Body of pancreas (tissue), 4 donors: ENCODE data around the gene VPS16.

ENCODE experiments used
- POLR2A ChIP-seq, 3 donors: fragments of 450-650 bp; IDR thresholded peaks; one replicate each; pipeline ENCODE4 v1.6.1; 2016; ENCODE audit warnings: antibody characterized with exemption in 3 of 3, mild to moderate bottlenecking in 2 of 3
- TF ChIP-seq, protein P1 (sequence below), 7 experiments: fragments of 450-650 bp in 4 of 7; fragments of 200-600 bp in 3 of 7; sonication (generic) in 3 of 7; IDR thresholded peaks; one replicate each; pipeline ENCODE4 v1.5.1; 2016 to 2019; ENCODE audit warnings: antibody characterized with exemption in 7 of 7

DNA sequence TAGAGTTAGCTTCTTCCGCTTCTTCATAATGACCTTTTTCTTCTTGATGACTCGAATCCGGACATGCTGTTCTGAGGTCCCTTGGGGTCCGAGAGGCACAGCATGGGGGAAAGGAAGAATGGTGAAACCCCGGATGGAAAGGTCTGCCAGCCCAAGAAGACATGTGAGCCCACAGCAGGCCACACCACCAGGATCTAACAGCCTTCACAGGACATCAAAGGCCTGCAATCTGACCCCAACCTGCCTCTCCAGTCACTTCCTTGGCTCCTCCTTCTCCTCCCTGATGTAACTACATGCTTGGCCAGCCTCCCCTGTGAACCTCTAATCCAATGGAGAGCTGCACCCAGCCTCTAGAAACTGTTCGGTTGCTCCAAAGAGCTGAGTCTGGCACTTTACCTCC is 41.7 kb upstream of the VPS16 start:
- no peak for TF ChIP-seq POLR2A (IDR thresholded peaks at IDR 0.05)
- TF ChIP-seq, protein P1, sequence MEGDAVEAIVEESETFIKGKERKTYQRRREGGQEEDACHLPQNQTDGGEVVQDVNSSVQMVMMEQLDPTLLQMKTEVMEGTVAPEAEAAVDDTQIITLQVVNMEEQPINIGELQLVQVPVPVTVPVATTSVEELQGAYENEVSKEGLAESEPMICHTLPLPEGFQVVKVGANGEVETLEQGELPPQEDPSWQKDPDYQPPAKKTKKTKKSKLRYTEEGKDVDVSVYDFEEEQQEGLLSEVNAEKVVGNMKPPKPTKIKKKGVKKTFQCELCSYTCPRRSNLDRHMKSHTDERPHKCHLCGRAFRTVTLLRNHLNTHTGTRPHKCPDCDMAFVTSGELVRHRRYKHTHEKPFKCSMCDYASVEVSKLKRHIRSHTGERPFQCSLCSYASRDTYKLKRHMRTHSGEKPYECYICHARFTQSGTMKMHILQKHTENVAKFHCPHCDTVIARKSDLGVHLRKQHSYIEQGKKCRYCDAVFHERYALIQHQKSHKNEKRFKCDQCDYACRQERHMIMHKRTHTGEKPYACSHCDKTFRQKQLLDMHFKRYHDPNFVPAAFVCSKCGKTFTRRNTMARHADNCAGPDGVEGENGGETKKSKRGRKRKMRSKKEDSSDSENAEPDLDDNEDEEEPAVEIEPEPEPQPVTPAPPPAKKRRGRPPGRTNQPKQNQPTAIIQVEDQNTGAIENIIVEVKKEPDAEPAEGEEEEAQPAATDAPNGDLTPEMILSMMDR (IDR thresholded peaks at IDR 0.05), result no peak
